Esophagus squamous epithelium (tissue), 5 donors: ENCODE data around the gene CACNA2D3. TPM values are rescaled to one million over a fixed set of nuclear protein-coding genes. Genes with fewer than 3 reads are reported as not detected.

Experiments
- DNase-seq: peaks from one replicate; lab custom pipeline; 2025; lab: John Stamatoyannopoulos, UW
- H3K27ac ChIP-seq, 4 donors: fragments of 200-600 bp; sonication (generic); one replicate each; pipeline ENCODE4 v1.5.1; 2016 to 2019; ENCODE audit warnings: mild to moderate bottlenecking in 1 of 4
- H3K27me3 ChIP-seq, 4 donors: fragments of 200-600 bp; sonication (generic); 1 replicate in 3 of 4; 2 replicates in 1 of 4; pipeline versions ENCODE4 v1.5.1 to v1.6.0; 2017 to 2021; ENCODE audit warnings: antibody characterized with exemption in 1 of 4
- H3K36me3 ChIP-seq, 3 donors: fragments of 200-600 bp; sonication (generic); one replicate each; pipeline ENCODE4 v1.5.1; 2016 to 2019
- H3K4me1 ChIP-seq, 3 donors: fragments of 200-600 bp; sonication (generic); one replicate each; pipeline ENCODE4 v1.5.1; 2017 to 2019
- H3K4me3 ChIP-seq, 4 donors: fragments of 200-600 bp; sonication (generic); 1 replicate in 3 of 4; 2 replicates in 1 of 4; pipeline ENCODE4 v1.5.1; 2016 to 2019; ENCODE audit warnings: mild to moderate bottlenecking in 2 of 4, moderate library complexity in 1 of 4
- H3K9me3 ChIP-seq, 3 donors: fragments of 200-600 bp; sonication (generic); one replicate each; pipeline ENCODE4 v1.5.1; 2016 to 2019
- POLR2A ChIP-seq, 4 donors: fragments of 450-650 bp; IDR thresholded peaks; one replicate each; pipeline ENCODE4 v1.6.1; 2017; ENCODE audit warnings: antibody characterized with exemption in 4 of 4, mild to moderate bottlenecking in 4 of 4, moderate library complexity in 3 of 4
- WGBS, 2 donors: methylation state at CpG; one replicate each; pipeline ENCODE4 v1.1.5; 2018; 5-methylcytosine and 5-hydroxymethylcytosine counted together
- intact Hi-C: fragments of 100-400 bp; cut with DNase I; formaldehyde crosslinking; loops from one replicate; pipeline ENCODE4 v1.15.0; 2022
- total RNA-seq, 4 donors: library from RNA; depleted of rRNA; stranded (reverse); fragments of >200 nt; gene quantifications; one replicate each; pipeline ENCODE4 v1.1.0, GENCODE V29; 2016
- TF ChIP-seq, protein P1 (sequence below), 6 experiments: fragments of 450-650 bp in 4 of 6; fragments of 200-600 bp in 2 of 6; sonication (generic) in 2 of 6; IDR thresholded peaks; one replicate each; pipeline ENCODE4 v1.5.1; 2016 to 2019; ENCODE audit warnings: antibody characterized with exemption in 6 of 6, mild to moderate bottlenecking in 4 of 6, moderate library complexity in 4 of 6
- donor health status: DM: yes; HTN: yes; CAD: no.

The CACNA2D3 gene
- total RNA-seq, 4 donors from 2014 or later: 1.2 to 7.1 (median 5.1) TPM

DNA sequence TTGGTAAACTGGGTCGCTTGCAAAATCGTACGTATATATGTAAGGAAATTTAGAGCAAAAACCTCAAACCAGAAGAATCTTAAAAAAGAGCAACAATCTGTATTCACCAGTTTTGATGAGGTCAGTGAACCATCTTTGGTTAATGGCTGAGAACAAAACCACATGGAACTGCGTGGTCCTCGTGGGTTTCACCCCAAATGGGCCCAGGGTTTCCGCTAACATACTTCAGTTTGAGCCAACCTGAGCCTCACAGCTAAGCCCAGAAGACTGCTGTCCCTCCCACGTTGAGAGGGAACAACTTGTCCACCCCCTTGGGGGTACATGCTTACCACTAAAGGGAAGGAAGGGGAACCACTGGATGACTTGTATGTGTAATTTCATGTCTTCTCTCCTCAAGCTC, 204.6 kb downstream of the CACNA2D3 start:
- Histone ChIP-seq H3K27ac (no peak overlapping the region), H3K27me3 (no peaks in the 10 kb centered on the region), H3K36me3 (no peaks in the 10 kb centered on the region), H3K4me3 (no peak overlapping the region), H3K4me1 (peaks cover 0 to 8% (median 0%) of the 10 kb centered on the region in 3 donors), H3K9me3 (no peaks in the 10 kb centered on the region)
- TF ChIP-seq POLR2A (IDR thresholded peaks at IDR 0.05): no peak
- TF ChIP-seq, protein P1, sequence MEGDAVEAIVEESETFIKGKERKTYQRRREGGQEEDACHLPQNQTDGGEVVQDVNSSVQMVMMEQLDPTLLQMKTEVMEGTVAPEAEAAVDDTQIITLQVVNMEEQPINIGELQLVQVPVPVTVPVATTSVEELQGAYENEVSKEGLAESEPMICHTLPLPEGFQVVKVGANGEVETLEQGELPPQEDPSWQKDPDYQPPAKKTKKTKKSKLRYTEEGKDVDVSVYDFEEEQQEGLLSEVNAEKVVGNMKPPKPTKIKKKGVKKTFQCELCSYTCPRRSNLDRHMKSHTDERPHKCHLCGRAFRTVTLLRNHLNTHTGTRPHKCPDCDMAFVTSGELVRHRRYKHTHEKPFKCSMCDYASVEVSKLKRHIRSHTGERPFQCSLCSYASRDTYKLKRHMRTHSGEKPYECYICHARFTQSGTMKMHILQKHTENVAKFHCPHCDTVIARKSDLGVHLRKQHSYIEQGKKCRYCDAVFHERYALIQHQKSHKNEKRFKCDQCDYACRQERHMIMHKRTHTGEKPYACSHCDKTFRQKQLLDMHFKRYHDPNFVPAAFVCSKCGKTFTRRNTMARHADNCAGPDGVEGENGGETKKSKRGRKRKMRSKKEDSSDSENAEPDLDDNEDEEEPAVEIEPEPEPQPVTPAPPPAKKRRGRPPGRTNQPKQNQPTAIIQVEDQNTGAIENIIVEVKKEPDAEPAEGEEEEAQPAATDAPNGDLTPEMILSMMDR (IDR thresholded peaks at IDR 0.05): no peak
- intact Hi-C loops: no loop called here
- DNase-seq: no peak
- 75 to 83% methylated on average over 7 of the region's 7 CpGs for WGBS, 2 donors

DNA sequence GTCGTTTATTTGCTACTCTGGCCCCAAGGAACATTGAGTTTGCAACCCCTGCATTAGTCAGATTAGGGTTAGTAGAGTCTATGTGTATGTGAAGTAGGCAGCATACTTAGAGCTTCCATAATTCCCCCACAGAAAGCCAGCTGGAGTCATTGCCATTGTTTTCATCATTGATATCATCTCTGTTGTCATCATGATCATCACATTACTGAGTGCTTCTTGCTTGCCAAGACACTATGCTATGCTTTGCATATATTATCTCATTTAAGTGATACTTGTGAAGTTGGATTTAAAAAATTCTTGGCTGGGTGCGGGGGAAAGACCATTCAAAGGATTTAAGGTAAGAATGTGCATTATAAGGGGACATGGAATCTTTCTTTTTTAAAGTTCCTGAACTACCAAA, 209.0 kb downstream of the CACNA2D3 start:
- Histone ChIP-seq H3K4me1 (no peaks in the 10 kb centered on the region), H3K27me3 (no peaks in the 10 kb centered on the region), H3K27ac (no peak overlapping the region), H3K9me3 (no peaks in the 10 kb centered on the region), H3K36me3 (no peaks in the 10 kb centered on the region), H3K4me3 (no peak overlapping the region)
- 68 to 84% methylated on average over 2 of the region's 2 CpGs for WGBS, 2 donors
- intact Hi-C loops: no loop called here
- TF ChIP-seq POLR2A (IDR thresholded peaks at IDR 0.05): no peak
- TF ChIP-seq, protein P1 (IDR thresholded peaks at IDR 0.05): no peak
- DNase-seq: no peak

DNA sequence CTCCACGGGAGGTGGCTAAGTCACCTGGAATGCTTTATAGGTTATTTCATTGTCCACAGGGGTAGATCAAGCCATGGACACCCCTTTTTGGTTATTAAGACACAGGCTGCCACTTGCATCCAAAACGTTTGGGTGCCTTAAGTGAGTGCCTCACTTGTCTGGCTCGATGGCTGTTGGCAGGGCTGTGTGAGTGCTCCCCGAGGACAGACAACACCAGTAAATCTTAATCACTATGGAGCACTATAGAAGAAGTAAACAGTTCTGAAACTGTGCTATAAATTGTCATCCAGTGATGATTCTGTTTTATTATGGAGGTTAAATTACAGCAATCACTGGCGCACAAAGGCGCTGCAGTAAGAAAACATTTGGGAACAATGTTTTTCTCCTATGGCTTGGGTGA, 215.5 kb downstream of the CACNA2D3 start:
- no peaks in the 10 kb centered on the region for H3K36me3 ChIP-seq
- no peak overlapping the region for H3K27ac ChIP-seq
- no peak for DNase-seq
- 63 to 66% methylated on average over 6 of the region's 6 CpGs for WGBS, 2 donors
- intact Hi-C loops: no loop called here
- H3K9me3 ChIP-seq: no peaks in the 10 kb centered on the region
- no peak for TF ChIP-seq POLR2A (IDR thresholded peaks at IDR 0.05)
- TF ChIP-seq, protein P1 (IDR thresholded peaks at IDR 0.05): no peak
- H3K4me1 ChIP-seq: no peaks in the 10 kb centered on the region
- H3K27me3 ChIP-seq: no peaks in the 10 kb centered on the region
- H3K4me3 ChIP-seq: no peak overlapping the region

DNA sequence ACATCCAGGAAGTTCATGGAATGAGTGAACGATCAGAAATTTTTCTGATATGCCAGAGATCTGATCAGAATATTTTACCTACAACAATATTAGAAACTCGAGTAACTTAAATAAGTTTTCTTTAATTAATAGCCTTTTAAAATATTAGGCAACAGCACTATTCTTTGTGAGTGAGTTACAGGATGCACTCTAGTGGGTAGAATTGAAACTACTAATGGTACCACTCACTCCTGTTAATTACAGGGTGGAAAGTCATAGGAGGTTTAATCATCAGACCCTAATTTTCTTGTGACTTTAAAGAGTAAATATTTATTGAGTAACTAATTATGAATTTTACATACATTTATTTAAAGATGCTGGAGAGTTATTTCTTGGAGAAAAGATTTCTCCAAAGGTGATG, 217.3 kb downstream of the CACNA2D3 start:
- WGBS, 2 donors: 50 to 56% methylated on average over 2 of the region's 2 CpGs
- no peak overlapping the region for H3K27ac ChIP-seq
- no peak for DNase-seq
- intact Hi-C loops: no loop called here
- H3K9me3 ChIP-seq: no peaks in the 10 kb centered on the region
- no peaks in the 10 kb centered on the region for H3K4me1 ChIP-seq
- TF ChIP-seq, protein P1 (IDR thresholded peaks at IDR 0.05): peak in 1 of 6 experiments; percentile 23
- TF ChIP-seq POLR2A (IDR thresholded peaks at IDR 0.05): no peak
- H3K4me3 ChIP-seq: no peak overlapping the region
- no peaks in the 10 kb centered on the region for H3K36me3 ChIP-seq
- H3K27me3 ChIP-seq: no peaks in the 10 kb centered on the region

DNA sequence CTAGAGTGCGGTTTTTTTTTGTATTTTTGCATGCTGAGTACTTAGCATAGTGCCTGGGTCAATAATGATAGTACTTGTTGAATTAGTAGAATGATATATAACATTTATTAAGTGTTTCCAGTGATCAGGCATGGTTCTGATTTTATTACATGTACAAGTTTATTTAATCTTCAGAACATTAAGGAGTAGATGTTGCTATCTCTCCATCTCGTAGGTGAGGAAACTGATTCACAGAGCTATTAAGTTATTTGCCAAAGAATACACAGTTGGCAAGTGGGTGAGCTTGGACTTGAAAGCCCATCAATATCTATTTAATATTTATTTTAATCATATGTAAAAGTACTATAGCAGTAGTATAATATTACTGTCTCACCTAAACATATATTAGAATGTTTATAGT, 219.5 kb downstream of the CACNA2D3 start:
- Histone ChIP-seq H3K27me3 (no peaks in the 10 kb centered on the region), H3K4me1 (no peaks in the 10 kb centered on the region), H3K9me3 (no peaks in the 10 kb centered on the region), H3K4me3 (no peak overlapping the region), H3K36me3 (no peaks in the 10 kb centered on the region), H3K27ac (no peak overlapping the region)
- no peak for DNase-seq
- TF ChIP-seq, protein P1 (IDR thresholded peaks at IDR 0.05): no peak
- TF ChIP-seq POLR2A (IDR thresholded peaks at IDR 0.05): no peak
- 86 to 88% methylated on average over 2 of the region's 2 CpGs for WGBS, 2 donors
- intact Hi-C loops: no loop called here
